ENCODE data around the gene ITGB5. TPM values are rescaled to one million over a fixed set of nuclear protein-coding genes. Genes with fewer than 3 reads are reported as not detected.

The ITGB5 gene
- total and polyA plus RNA-seq, 2 experiments from 2014 or later: 103 to 109 TPM

- Histone ChIP-seq H3K4me2 (no peak overlapping the region), H3K27ac (no peak overlapping the region), H4K20me1 (ENCODE audit: insufficient read depth, poor library complexity, severe bottlenecking) (no peaks in the 10 kb centered on the region), H2AFZ (no peak overlapping the region), H3K4me3 (no peak overlapping the region), H3K4me1 (ENCODE audit: insufficient read depth) (peaks cover 17% of the 10 kb centered on the region), H3K9me3 (ENCODE audit: low read depth) (no peaks in the 10 kb centered on the region), H3K9me2 (replicated peaks; ENCODE audit: insufficient read depth) (no peaks in the 10 kb centered on the region), H3K79me2 (no peaks in the 10 kb centered on the region), H3K36me3 (replicated peaks; ENCODE audit: insufficient read depth, low read depth) (no peaks in the 10 kb centered on the region), H3K27me3 (no peaks in the 10 kb centered on the region)
- 95% methylated on average over 5 of the region's 5 CpGs for WGBS (ENCODE audit: low lambda C conversion rate, missing lambda C conversion rate)
- no peak for DNase-seq (ENCODE audit: low spot score)
- TF ChIP-seq EZH2 (IDR thresholded peaks at IDR 0.05; ENCODE audit: borderline replicate concordance) (no peak), EZH2phosphoT487 (IDR thresholded peaks at IDR 0.05; ENCODE audit: low read depth, severe bottlenecking, unreplicated experiment) (no peak)
- TF ChIP-seq, protein P1, sequence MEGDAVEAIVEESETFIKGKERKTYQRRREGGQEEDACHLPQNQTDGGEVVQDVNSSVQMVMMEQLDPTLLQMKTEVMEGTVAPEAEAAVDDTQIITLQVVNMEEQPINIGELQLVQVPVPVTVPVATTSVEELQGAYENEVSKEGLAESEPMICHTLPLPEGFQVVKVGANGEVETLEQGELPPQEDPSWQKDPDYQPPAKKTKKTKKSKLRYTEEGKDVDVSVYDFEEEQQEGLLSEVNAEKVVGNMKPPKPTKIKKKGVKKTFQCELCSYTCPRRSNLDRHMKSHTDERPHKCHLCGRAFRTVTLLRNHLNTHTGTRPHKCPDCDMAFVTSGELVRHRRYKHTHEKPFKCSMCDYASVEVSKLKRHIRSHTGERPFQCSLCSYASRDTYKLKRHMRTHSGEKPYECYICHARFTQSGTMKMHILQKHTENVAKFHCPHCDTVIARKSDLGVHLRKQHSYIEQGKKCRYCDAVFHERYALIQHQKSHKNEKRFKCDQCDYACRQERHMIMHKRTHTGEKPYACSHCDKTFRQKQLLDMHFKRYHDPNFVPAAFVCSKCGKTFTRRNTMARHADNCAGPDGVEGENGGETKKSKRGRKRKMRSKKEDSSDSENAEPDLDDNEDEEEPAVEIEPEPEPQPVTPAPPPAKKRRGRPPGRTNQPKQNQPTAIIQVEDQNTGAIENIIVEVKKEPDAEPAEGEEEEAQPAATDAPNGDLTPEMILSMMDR (IDR thresholded peaks at IDR 0.05; ENCODE audit: poor library complexity): no peak
Observed at GRCh38 chr3:124765197-124765840, 121.8 kb downstream of the ITGB5 start.

- Histone ChIP-seq H4K20me1 (ENCODE audit: insufficient read depth, poor library complexity, severe bottlenecking) (no peaks in the 10 kb centered on the region), H3K27ac (no peak overlapping the region), H3K4me2 (no peak overlapping the region), H3K27me3 (no peaks in the 10 kb centered on the region), H2AFZ (no peak overlapping the region), H3K4me3 (no peak overlapping the region), H3K79me2 (no peaks in the 10 kb centered on the region), H3K36me3 (replicated peaks; ENCODE audit: insufficient read depth, low read depth) (no peaks in the 10 kb centered on the region), H3K9me3 (ENCODE audit: low read depth) (no peaks in the 10 kb centered on the region), H3K9me2 (replicated peaks; ENCODE audit: insufficient read depth) (no peaks in the 10 kb centered on the region), H3K4me1 (ENCODE audit: insufficient read depth) (peaks cover 12% of the 10 kb centered on the region)
- TF ChIP-seq EZH2phosphoT487 (IDR thresholded peaks at IDR 0.05; ENCODE audit: low read depth, severe bottlenecking, unreplicated experiment) (no peak), EZH2 (IDR thresholded peaks at IDR 0.05; ENCODE audit: borderline replicate concordance) (no peak)
- TF ChIP-seq, protein P1 (IDR thresholded peaks at IDR 0.05; ENCODE audit: poor library complexity): no peak
- DNase-seq (ENCODE audit: low spot score): no peak
- 93% methylated on average over 5 of the region's 5 CpGs for WGBS (ENCODE audit: low lambda C conversion rate, missing lambda C conversion rate)
Observed at GRCh38 chr3:124764746-124765145, 122.4 kb downstream of the ITGB5 start.

DNA sequence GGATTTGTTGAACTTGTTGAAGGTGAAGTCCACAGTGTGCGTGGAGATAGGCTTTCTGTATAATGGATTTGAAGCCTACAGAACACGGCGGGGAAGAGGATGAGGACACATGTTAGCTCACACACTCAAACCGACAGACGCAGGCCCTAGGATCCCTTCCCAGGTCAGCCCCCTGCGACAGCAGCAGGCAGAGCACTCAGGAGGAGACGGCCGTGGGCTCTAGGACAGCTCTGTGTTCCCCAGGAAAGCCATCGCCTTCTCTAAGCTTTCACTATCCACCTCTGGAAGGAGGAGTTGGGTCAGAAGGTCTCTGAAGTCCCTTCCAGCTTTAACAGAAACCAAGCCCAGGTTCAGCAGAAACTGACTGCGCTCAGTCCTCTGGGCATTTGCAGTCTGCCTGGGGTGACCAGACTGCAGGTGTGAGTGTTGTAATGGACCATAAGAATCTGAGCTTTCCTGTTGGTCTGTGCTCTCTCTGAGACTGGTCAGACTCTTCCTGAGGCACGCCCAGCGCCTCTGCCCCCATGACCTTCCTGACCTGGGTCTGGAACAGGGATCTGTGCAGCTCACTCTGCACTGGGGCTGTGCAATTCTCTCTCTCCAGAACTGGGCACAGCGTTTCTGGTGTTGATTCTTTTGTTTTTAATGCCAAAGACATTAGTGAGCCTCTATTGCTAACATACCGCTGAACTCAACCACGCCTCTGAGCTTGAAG is 123.4 kb downstream of the ITGB5 start:
- Histone ChIP-seq H3K27ac (no peak overlapping the region), H3K36me3 (replicated peaks; ENCODE audit: insufficient read depth, low read depth) (no peaks in the 10 kb centered on the region), H2AFZ (no peak overlapping the region), H3K9me3 (ENCODE audit: low read depth) (no peaks in the 10 kb centered on the region), H3K79me2 (no peaks in the 10 kb centered on the region), H3K4me1 (ENCODE audit: insufficient read depth) (peaks cover 8% of the 10 kb centered on the region), H3K9me2 (replicated peaks; ENCODE audit: insufficient read depth) (no peaks in the 10 kb centered on the region), H3K27me3 (no peaks in the 10 kb centered on the region), H3K4me3 (no peak overlapping the region), H3K4me2 (no peak overlapping the region), H4K20me1 (ENCODE audit: insufficient read depth, poor library complexity, severe bottlenecking) (no peaks in the 10 kb centered on the region)
- TF ChIP-seq EZH2phosphoT487 (IDR thresholded peaks at IDR 0.05; ENCODE audit: low read depth, severe bottlenecking, unreplicated experiment) (no peak), EZH2 (IDR thresholded peaks at IDR 0.05; ENCODE audit: borderline replicate concordance) (no peak)
- TF ChIP-seq, protein P1 (IDR thresholded peaks at IDR 0.05; ENCODE audit: poor library complexity): no peak
- 86% methylated on average over 15 of the region's 15 CpGs for WGBS (ENCODE audit: low lambda C conversion rate, missing lambda C conversion rate)
- DNase-seq (ENCODE audit: low spot score): no peak

Measured in hepatocyte (in vitro differentiated cells).